HG02571 (cell line): ENCODE measurements around the gene CR2.
"Not testable (repeated sequence)": the region's sequence is repeated elsewhere in the genome, so short reads cannot be mapped to it uniquely, and the experiment has no call there.

Experiments
- ATAC-seq: cut with Tn5 transposase; IDR thresholded peaks from one replicate; pipeline ENCODE4 v1.9.1; 2021; ENCODE audit warnings: mild to moderate bottlenecking, moderate library complexity; ENCODE audit not compliant: unreplicated experiment

Gene CR2

DNA sequence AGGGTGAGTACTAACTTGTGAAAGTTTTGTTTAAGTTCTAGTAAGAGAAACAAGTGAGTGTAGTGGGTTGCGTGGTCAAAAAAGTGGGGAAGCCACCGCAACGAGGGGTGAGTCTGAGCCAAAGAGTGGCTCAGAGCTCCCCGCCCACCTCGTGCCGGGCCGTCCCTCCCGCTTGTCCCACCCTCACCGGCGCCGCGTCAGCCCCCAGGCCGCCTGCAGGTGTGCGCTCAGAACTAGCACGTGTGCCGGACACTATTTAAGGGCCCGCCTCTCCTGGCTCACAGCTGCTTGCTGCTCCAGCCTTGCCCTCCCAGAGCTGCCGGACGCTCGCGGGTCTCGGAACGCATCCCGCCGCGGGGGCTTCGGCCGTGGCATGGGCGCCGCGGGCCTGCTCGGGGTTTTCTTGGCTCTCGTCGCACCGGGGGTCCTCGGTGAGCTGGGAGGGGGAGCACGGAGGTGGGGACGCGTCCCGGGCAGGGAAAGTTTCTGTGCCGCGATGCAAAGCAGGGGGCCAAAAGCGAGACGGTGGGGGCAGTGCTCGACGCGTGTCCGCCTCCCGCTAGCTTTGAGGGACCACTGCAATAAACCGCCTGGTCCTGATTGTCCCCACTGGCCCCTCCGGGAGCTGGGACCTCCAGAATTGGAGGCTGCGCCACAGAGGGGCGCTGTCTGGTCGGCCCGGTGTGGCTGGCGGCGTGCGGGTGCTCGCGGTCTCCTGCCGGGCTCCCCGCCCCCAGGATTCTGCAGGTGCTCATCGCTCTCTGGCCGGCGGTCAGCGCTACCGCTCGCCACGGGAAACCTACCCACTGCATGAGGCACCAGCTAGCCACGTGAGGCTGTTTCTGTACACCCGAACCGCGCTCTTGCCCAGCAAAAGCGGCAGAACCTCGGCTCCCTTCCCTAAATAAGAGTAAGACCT, at the start of gene CR2:
Gene CR2 (plus strand): TSS at position 283 of the 919 bp plus-strand sequence. CDS start 91 bp downstream, at position 374.
- peak; percentile 81 for ATAC-seq

- no peak for ATAC-seq
Observed at GRCh38 chr1:207404849-207405525, 49.1 kb upstream of the CR2 start.

- ATAC-seq = no peak
Observed at GRCh38 chr1:207405814-207406213, 48.3 kb upstream of the CR2 start.

GRCh38 chr1:207407655-207408260, 46.4 kb upstream of the CR2 start:
- ATAC-seq = no peak

GRCh38 chr1:207412845-207413244, 41.3 kb upstream of the CR2 start:
- no peak for ATAC-seq

DNA sequence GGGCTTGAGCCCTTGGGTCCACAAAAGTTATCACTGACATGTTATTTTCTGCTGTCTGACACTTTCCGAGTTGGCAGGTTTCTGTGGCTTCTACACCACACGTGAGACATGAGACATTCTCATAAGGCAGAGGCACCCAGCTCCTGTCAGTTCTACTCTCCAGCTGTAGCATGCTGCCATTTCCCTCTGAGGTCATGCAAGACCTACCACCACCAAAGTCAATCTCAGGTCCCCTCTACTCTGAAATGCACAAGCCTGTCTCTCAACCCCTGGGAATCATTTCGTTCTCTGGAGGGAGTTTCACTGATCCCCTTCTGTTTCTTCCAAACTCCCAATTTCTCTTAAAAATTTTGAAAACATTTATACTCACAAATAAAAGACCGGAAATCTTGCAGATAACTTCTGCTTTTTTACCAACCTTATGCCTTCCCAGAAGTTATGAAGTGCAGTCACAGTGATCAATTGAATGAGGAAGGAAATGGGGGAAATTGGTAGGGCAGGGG, 39.5 kb upstream of the CR2 start:
- peak; percentile 76 for ATAC-seq

DNA sequence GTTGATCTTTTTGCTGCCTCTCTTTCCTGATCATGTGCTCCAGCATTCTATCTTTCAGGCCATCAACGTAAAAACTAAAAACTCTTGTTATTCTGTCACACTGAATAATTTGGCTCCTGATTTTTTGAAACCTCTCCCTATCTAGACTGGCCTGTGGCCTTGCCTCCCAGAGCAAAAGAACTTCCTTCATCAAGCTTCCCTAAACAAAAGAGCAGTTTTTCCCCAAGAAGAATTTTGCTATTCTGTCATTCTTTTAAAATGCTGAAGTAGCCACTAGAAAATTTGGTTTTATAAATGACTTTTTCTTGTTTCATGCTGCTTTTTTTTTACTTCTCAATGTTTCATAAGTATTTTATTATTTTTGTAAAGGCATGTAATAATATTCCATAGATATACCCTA, 37.1 kb upstream of the CR2 start:
- no peak for ATAC-seq

DNA sequence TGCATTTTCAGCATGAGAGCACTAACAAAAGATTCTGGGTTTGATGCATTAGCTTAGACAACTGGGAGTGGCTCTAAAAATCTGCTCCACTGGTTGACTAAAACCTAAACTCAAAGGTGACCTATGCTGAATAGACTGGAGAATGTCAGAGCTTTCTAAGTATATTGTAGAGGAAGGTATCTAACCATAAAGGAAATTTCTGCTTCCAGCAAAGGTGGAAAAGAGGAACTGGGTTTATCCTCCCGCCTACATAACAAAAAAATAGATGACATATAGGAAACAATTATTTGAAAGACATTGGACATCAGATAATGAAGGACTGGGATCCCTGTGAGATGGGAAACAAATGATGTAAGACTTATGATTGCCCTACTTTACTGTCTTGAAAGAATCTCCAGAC, 35.8 kb upstream of the CR2 start:
- ATAC-seq = no peak

DNA sequence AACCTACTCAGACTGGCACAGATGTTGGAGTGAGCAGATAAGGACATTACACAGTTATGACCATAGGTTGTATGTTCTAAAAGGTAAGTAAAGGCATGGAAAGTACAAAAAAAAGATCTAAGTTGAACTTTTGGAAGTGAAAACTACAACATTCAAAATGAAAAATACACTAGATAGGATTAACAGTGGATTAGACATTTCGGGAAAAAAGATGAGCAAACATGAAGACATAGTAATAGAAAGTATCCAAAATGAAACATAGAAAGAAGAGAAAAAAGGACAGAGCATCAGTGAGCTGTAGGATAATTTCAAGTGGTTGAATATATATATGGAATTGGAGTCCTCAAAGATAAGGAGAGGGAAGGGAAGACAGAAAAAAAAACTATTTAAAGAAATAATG, 34.0 kb upstream of the CR2 start:
- no peak for ATAC-seq

DNA sequence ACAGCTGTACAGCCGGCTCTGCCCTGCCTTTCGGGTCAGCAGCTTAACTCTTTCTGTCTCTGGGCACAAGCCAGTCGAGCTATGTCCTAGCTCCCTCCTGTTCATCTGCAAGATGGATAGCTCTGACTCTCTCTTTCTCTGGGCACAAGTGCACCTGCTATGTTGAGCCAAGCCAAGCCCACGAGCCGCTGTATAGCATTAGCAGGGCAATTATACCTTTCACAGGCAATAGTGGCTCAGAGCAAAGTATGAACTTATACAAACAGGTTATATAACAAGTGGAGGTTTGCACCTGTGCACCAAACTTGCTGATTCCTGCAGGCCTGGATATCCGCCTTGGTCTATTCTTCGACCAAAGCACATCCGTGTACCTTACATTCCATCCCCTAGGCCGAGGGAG, 33.0 kb upstream of the CR2 start:
- no peak for ATAC-seq

DNA sequence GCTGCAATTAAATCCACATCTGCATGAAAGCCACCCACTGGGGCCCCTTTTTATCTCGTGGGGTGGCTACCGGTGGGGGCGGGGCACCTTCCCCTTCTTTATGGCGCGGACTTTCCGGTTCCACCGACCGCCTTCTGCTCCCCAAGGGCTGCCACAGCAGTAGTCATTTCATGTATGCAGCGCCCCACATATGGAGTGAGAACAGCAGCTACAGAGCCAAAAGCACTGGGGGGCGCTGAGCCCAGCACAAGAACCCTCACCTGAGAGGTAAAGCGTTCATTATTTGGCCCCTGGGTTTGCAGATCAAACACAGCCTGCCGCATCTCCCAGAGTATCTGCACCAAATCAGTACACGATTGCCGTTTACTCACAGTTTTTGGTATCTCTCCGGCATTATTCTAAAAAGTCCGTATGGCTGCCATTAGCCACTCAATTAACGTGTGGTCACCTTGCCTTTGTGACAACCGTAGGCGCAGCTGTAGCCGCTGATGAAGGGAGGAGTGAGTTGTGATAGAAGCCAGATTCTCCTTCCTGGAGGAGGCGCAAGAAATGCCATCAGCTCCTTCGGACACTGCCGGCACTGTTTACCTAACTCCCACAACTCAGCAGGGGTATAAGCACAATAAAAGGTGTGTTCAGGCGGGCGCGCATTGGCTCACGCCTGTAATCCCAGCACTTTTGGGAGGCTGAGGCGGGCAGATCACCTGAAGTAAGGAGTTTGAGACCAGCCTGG, 30.4 kb upstream of the CR2 start:
- ATAC-seq = no peak

GRCh38 chr1:207424570-207425131, 29.5 kb upstream of the CR2 start:
- ATAC-seq = no peak

DNA sequence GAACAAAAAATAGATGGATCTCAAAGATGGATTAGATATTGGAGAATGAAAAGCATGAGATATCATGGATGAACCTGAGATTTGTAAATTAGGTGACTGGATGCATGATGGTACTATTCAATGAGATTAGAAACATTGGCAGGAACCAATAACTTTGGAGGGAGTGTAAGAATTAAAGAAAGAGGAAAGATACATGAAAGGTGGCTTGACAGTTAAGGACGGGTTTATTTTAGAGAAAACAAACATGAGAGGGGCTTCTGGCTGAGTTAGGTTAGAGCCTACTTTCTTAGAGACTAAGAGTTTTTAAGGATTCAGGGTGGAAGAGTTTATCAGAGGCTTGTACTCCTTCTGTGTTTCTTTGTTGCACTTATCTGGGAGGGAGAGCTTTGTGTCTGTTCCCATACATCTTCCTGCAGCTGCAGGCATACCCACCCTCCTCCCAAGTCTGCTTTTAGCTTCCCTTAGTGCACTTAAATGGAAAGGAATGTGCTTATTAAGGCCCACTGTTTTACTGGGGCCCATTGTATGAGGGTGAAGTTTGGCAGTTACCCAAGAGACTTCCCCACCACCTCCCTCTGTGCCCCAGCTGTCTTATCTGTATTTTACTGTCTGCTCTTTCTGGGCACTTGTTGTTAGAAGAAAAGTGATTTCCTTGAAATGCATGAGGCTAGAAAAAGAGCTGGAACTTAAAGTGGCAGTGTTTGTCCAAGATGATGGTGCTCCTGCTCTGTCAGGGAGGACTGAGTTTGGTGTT, 26.1 kb upstream of the CR2 start:
- no peak for ATAC-seq

DNA sequence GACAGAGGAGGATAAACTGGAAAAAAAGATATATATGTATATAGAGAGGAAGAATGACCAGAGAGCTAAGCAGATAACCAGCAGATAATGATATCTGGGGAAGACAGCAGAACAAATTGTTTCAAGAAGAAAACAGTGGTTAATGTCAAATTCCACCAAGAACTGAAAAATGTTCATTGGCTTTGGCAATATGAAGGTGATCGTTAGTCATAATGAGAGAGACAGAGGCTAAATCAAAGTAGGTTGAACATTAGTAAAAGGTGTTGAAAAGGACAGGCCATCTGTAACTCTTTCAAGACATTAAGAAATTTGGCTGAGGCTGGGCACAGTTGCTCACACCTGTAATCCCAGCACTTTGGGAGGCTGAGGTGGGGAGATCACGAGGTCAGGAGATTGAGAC, 25.3 kb upstream of the CR2 start:
- no peak for ATAC-seq

DNA sequence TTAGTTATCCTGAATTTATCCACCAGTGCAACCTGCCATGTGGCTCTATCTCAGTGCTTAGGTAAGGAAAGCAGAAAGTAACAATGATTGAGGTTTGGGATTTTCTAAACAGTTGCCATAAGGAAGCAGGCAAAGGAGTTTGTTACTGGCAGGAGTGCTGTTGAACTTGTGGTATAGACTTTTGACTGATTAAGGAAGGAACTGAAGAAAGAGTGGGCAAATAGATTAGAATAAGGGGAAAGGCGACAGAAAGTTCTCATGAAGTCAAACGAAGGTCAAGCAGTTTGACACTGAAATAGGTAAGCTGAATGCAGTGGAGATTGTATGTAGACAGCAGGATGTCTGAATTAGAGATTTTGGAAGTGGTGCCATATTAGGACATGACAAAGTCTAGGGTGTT, 24.2 kb upstream of the CR2 start:
- no peak for ATAC-seq

GRCh38 chr1:207430602-207431001, 23.5 kb upstream of the CR2 start:
- no peak for ATAC-seq

DNA sequence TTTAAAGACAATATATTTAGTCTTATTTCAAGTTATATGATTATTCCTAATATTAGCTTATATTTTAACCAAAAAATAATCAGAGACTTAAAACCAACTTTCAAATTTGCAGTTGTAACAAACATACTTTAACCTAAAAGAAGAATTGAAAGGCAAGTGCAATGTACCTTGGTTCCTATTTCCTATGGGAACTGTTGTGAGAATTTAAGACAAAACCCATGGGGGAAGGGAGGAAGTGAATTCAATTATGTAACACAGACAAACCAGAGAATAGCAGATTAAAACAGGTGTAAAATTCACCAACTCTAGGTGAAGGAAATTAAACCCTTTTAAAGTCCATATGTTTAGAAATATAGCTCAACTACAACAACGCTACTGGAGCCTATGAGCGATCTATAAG, 22.6 kb upstream of the CR2 start:
- no peak for ATAC-seq

- no peak for ATAC-seq
Observed at GRCh38 chr1:207433435-207433834, 20.7 kb upstream of the CR2 start.

- ATAC-seq = not testable (repeated sequence)
Observed at GRCh38 chr1:207436746-207437145, 17.4 kb upstream of the CR2 start.

- no peak for ATAC-seq
Observed at GRCh38 chr1:207440626-207441025, 13.5 kb upstream of the CR2 start.
